Measurements from ENCODE around the gene KLHL41.

Gene KLHL41

DNA sequence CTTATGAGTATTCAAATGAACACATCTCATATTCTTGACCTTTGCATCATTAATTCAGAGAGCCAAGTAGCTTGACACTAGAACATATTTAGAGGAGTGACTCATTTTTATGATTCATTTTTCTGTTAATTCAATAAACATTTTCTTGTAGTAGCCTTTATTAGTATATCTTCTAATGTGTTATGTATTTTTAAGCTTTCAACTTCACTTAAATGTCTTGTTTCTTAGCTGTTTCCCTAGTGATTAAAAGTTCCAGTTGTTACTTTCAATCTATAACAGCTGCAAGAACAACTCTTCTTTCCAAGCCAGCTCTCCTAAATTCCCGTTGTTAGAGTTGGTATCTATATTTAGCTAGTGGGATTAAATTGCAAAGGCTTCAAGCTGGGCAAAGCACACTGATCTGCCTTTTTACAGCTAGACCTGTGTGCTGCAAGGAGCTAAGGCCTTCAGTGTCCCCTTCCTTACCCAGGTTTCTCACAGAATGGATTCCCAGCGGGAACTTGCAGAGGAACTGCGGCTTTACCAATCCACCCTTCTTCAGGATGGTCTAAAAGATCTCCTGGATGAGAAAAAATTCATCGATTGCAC, at the start of gene KLHL41:
TSS of gene KLHL41 (plus strand) at position 405 of the 588 bp plus-strand sequence. CDS start at position 482, 77 bp downstream.
- DNase-seq, result peak; percentile 37

DNA sequence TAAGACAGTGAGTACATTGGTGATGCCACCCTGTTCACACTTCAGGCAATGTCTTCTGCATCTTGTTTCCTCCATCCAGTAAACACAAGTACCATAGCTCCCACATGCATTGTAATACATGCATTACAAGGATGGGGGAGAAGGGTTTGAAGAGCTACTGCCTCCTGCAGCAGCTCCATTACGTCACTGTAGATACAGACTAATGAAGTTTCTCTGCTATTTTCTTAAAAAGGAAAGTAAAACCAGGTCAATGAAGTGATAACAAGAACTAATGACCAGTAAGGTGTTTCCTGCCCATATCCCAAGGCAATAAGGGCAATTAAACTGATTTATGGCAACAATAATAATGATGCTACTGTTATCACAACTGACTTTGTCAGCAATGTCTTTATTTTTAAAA, 48.4 kb upstream of the KLHL41 start:
- DNase-seq, result no peak

- DNase-seq, result no peak
Measured at GRCh38 chr2:169462896-169463695, 46.4 kb upstream of the KLHL41 start.

DNA sequence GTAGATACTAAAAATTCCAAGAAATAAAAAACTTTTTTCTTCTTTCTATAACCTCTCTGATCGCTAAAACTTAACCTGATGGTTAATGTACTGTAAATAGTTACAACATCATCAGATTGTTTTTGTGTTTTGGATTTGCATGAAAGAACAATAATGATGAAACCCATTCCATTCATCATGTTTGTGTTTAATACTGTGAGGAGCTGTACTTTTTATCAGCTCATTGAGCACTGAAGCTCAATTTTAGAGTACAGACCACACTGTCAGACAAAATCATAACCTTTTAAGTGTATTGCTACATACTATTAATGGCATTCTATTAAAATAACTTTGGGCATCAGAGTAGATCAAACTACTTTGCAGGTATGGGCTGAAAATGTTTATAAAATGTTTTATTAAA, 45.0 kb upstream of the KLHL41 start:
- no peak for DNase-seq

DNA sequence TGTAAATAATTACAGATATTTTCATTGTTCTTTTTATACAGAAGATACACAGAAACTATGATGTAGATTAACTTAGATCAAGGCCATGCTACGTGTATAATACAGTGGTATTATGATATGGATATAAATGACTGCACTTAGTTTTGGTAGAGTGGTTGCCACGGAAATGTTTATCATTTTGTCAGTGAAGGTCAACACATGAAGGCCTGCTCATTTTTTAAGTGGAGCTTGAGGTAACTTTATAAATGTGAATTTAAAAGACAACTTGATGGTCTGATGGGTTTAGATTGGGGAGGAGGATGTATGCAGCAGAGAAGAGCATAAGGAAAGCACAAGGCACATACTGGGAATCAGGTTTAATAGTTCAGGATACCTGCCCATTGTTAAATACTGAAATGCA, 44.6 kb upstream of the KLHL41 start:
- peak; percentile 43 for DNase-seq

GRCh38 chr2:169468841-169469240, 40.7 kb upstream of the KLHL41 start:
- DNase-seq, result peak; percentile 23

DNA sequence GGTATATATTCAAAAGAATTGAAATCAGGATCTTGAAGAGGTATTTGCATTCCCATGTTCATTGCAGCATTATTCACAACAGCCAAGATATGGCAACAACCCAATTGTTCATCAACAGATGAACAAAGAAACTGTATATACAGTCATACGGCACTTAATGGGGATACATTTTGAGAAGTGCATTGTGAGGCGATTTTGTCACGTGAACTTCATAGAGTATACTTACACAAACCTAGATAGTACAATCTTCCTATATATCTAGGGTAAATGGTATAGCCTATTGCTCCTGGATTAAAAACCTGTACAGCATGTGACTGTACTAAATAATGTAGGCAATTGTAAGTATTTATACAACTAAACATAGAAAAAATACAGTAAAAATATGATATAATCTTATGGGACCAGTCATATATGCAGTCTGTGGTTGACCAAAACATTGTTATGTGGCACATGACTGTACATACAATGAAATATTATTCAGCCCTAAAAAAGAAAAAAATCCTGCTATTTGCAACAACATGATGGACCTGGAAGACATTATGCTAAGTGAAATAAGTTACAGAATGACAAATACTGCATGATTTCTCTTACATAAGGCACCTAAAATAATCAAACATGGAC, 39.4 kb upstream of the KLHL41 start:
- no peak for DNase-seq

DNA sequence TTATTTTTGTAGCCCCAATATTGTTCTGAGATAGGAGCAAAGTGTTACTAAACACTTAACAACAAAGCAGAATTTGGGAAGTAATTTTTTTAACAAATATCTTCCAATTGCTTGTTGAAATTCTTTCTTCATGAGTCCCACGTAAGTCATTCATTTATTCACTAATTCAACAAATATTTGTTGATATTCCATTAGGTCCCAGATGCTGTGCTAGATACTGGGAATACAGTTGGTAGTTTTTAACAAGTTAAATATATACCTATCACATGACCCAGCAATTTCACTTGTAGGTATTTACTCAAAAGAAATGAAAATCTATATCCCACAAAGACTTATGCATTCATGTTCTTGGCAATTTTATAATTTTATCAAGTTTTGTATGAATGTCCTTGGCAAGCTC, 37.3 kb upstream of the KLHL41 start:
- DNase-seq, result no peak

- no peak for DNase-seq
Measured at GRCh38 chr2:169476459-169476858, 33.0 kb upstream of the KLHL41 start.

- no peak for DNase-seq
Measured at GRCh38 chr2:169478339-169478738, 31.2 kb upstream of the KLHL41 start.

DNA sequence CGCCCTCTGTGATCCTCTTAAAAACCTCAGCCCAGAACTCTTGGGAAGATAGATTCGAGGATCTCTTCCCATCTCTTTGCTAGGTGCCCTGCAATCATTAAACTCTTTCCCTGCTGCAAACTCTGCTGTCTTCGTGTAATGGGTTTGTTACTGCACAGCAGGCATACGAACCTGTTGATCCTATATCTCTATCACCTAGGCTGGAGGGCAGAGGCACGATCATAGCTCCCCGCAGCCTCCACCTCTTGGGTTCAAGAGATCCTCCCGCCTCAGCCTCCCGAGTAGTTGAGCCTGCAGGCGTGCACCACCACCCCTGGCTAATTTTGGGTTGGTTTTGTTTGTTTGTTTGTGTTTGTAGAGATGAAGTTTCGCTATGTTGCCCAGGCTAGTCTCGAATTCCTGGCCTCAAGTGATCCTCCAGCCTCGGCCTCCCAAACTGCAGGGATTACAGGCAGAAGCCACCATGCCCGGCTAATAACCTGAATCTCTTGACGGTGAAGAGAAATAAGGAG, 30.7 kb upstream of the KLHL41 start:
- peak; percentile 36 for DNase-seq

DNA sequence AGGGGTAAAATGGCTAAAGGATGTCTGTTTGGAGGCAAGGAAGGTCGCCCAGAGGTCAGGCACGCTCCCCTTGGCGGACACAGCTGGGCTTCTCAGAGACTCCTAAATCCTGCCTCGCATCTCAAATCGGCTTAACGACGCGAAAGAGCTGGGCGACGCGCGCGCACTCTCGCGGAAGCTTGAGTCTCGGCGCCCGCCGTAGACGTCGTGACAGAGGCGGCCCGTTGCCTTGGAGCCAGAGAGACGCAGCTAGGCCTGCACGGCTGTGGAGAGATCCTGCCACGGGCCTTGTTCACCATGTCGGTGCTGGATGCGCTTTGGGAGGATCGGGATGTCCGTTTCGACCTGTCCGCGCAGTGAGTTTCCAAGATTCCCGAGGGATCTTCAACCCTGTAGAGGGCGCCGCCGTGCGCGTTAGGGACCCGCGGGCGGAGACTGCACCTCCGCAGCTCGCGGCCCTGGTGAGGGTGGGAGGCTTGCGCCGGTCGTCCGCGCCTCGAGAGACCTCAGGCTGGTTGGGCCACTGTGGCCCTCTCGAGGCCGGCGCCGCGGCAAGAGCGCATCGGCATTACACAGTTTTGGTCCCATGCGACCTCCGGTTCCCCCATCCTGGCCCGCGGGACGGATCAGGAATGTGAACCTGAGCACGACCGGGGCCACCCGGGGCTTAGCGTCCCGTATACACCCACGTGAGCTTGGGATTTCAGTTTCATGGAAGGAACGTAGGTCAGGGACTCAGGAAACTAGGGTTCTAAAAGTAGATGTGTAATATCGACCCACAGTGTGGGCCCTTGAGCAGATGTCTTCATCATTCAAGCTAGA, 30.0 kb upstream of the KLHL41 start, which contains the start of gene BBS5:
TSS of gene BBS5 (plus strand) at position 238 of the 822 bp plus-strand sequence. CDS start at position 298, 60 bp downstream.
- peak; percentile 98 for DNase-seq

DNA sequence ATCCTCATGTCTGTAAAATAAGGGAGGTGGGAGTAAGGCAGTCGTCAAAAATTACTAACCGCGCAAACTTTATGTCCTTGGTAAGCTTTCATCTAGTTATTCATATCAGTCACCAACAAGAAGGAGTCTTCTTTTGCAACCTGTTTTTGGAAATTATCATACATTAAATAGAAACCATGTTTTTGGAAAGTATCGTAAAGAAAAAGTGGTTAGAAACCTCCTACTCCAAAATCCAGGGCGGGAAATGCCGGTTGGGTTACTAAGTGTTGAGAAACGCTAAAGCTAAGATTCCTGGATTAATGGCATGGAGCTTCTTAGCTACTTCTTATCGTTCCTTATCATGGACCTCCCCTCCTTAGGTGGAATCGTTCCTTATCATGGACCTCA, 29.4 kb upstream of the KLHL41 start:
- DNase-seq, result peak; percentile 35

DNA sequence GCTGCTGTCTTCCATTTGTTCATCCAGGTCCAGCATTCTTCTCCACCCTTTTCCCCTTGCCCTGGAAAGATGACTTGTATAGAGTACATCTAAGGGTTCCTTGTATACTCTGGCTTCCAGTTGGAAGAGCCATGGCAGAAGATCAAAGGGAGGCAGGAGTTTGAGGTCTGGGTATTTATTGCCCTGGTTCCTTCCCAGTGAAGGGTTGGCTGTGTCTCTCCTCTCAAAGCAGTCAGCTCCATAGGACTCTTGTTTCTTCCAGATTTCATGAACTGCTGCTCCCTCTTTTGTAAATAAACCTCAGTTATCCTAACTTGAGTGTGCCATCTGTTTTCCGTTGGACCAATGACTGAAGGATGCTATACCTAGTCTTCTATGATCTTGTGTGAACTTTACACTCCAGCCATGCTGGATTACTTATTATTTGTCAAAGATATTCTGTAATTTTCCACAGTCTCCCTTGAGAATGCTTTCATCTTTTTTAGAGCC, 23.8 kb upstream of the KLHL41 start:
- no peak for DNase-seq

DNA sequence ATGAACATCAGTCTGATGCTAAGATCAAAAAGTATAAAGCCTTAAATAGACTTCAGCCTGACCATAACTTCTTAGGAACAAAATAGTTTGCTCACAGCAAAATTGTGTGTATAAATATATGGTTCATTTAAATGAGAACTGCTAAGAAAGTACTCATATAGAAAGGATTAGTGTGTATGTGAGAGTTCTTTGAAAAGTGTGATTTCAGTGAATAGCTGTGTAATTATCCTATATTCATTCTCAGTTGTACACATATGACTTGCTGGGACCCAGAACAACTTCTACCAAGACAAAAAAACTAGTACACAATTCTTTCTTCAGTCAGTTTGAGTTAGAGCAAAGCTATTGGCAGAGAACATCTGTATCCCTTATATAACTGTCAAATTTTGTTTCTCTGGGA, 23.0 kb upstream of the KLHL41 start:
- no peak for DNase-seq

GRCh38 chr2:169490834-169491233, 18.7 kb upstream of the KLHL41 start:
- DNase-seq, result no peak

GRCh38 chr2:169491378-169491777, 18.1 kb upstream of the KLHL41 start:
- no peak for DNase-seq

GRCh38 chr2:169493360-169493759, 16.1 kb upstream of the KLHL41 start:
- no peak for DNase-seq

- no peak for DNase-seq
Measured at GRCh38 chr2:169495310-169495928, 14.1 kb upstream of the KLHL41 start.

GRCh38 chr2:169504651-169505050, 4.9 kb upstream of the KLHL41 start:
- no peak for DNase-seq

GRCh38 chr2:169507698-169508097, 1.8 kb upstream of the KLHL41 start:
- DNase-seq, result no peak

DNA sequence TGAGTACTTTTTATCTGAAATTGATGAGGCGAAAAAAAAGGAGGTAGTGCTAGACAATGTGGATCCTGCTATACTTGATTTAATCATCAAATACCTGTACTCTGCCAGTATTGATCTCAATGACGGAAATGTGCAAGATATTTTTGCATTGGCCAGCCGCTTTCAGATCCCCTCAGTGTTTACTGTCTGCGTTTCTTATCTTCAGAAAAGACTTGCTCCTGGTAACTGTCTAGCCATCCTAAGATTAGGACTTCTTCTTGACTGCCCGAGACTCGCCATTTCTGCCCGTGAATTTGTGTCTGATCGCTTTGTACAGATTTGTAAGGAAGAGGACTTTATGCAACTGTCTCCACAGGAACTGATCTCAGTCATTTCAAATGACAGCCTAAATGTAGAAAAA, 453 bp downstream of the KLHL41 start:
- DNase-seq, result no peak

Data from NCI-H82 (cell line).